SK-N-SH treated with all-trans-retinoic acid at 6 μM for 48 hours (cell line): ENCODE results near the gene TBC1D2.

ENCODE experiments used
- CREB5 ChIP-seq: fragments of 250-450 bp; sonication (Bioruptor Pico); IDR thresholded peaks from 2 replicates; pipeline ENCODE4 v1.5.1; 2020; ENCODE audit warnings: low read depth, mild to moderate bottlenecking, moderate library complexity
- ESRRG ChIP-seq: fragments of 250-450 bp; sonication (Bioruptor Pico); IDR thresholded peaks from 2 replicates; pipeline ENCODE4 v1.6.1; 2021; ENCODE audit warnings: mild to moderate bottlenecking
- ISL1 ChIP-seq: fragments of 250-450 bp; sonication (Bioruptor Pico); IDR thresholded peaks from 2 replicates; pipeline ENCODE4 v2.1.2; 2022; ENCODE audit warnings: mild to moderate bottlenecking, moderate library complexity
- OSR1 ChIP-seq: fragments of 250-450 bp; sonication (Bioruptor Pico); IDR thresholded peaks from 2 replicates; pipeline ENCODE4 v1.8.0; 2022; ENCODE audit warnings: moderate library complexity, mild to moderate bottlenecking, inconsistent platforms
- PATZ1 ChIP-seq: fragments of 250-450 bp; sonication (Bioruptor Pico); IDR thresholded peaks from 2 replicates; pipeline ENCODE4 v1.8.0; 2020; ENCODE audit warnings: mild to moderate bottlenecking, moderate library complexity, borderline replicate concordance
- POU6F1 ChIP-seq: fragments of 250-450 bp; sonication (Bioruptor Pico); IDR thresholded peaks from 2 replicates; pipeline ENCODE4 v1.8.0; 2021; ENCODE audit warnings: low read depth, mild to moderate bottlenecking, moderate library complexity, borderline replicate concordance
- SNAI2 ChIP-seq: fragments of 250-450 bp; sonication (Bioruptor Pico); IDR thresholded peaks from 2 replicates; pipeline ENCODE4 v1.5.0; 2020; ENCODE audit warnings: mild to moderate bottlenecking, moderate library complexity
- TCF4 ChIP-seq: fragments of 250-450 bp; sonication (Bioruptor Pico); IDR thresholded peaks from 2 replicates; pipeline ENCODE4 v1.8.0; 2021; ENCODE audit warnings: mild to moderate bottlenecking, moderate library complexity, borderline replicate concordance
- TSHZ2 ChIP-seq: fragments of 250-450 bp; sonication (Bioruptor Pico); IDR thresholded peaks from 2 replicates; pipeline ENCODE4 v1.5.0; 2020; ENCODE audit warnings: mild to moderate bottlenecking, moderate library complexity
- ZFP30 ChIP-seq: fragments of 450-650 bp; formaldehyde crosslinking; IDR thresholded peaks from 2 replicates; pipeline ENCODE4 v1.5.0; 2022; ENCODE audit warnings: mild to moderate bottlenecking, moderate library complexity
- ZNF565 ChIP-seq: fragments of 450-650 bp; formaldehyde crosslinking; conservative IDR thresholded peaks from 2 replicates; pipeline ENCODE4 v1.5.0; 2020; ENCODE audit warnings: low read depth, mild to moderate bottlenecking, moderate library complexity
- ZNF8 ChIP-seq: fragments of 450-650 bp; formaldehyde crosslinking; IDR thresholded peaks from 2 replicates; pipeline ENCODE4 v1.5.0; 2020; ENCODE audit warnings: mild to moderate bottlenecking, moderate library complexity

GRCh38 chr9:98254228-98255060 is 1.0 kb downstream of the TBC1D2 start:
- TF ChIP-seq ZNF8 (CRISPR knock-in tag) (no peak), PATZ1 (CRISPR knock-in tag) (no peak), TSHZ2 (no peak), ZNF565 (no peak), CREB5 (no peak), ZFP30 (CRISPR knock-in tag) (no peak), POU6F1 (CRISPR knock-in tag) (no peak), TCF4 (CRISPR knock-in tag) (no peak), ESRRG (CRISPR knock-in tag) (no peak), SNAI2 (CRISPR knock-in tag) (no peak), OSR1 (no peak), ISL1 (no peak)
